Jurkat, Clone E6-1 (cell line): Measurements from ENCODE around the gene SCN4B.

Source experiments
- DNase-seq: peaks from one replicate; pipeline ENCODE4 v3.0.0-alpha.2; 2011; ENCODE audit warnings: low read depth, low spot score
- H3K4me3 ChIP-seq: 2 replicates; pipeline ENCODE4 v1.5.1; 2011; ENCODE audit warnings: mild to moderate bottlenecking, low read length, control low read depth, moderate library complexity

SCN4B gene

GRCh38 chr11:118136341-118136740 lies 16.3 kb downstream of the SCN4B start:
- H3K4me3 ChIP-seq: no peak overlapping the region
- DNase-seq: no peak

DNA sequence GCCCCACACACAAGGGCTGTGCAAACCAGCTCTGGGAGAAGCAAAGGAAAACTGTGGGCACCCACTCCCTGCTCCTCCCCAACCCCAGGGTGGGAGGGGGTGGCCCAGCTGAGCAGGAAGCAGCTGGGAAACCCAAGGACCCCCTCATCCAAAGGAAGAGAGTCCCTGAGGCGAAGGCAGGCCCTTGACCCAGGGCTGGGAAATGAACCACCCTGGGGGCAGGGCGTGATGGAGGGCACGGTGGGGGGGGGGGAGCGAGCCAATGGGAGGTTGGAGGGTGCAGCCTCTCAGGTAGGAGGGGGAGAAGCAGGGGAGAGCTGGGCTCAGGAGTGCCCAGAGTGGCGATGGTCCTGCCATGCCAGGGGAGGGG lies 16.8 kb downstream of the SCN4B start:
- no peak overlapping the region for H3K4me3 ChIP-seq

GRCh38 chr11:118135051-118135795 lies 17.4 kb downstream of the SCN4B start:
- no peak for DNase-seq
- no peak overlapping the region for H3K4me3 ChIP-seq

More for the DNA sequence above, 16.8 kb downstream of the SCN4B start:
- no peak for DNase-seq

DNA sequence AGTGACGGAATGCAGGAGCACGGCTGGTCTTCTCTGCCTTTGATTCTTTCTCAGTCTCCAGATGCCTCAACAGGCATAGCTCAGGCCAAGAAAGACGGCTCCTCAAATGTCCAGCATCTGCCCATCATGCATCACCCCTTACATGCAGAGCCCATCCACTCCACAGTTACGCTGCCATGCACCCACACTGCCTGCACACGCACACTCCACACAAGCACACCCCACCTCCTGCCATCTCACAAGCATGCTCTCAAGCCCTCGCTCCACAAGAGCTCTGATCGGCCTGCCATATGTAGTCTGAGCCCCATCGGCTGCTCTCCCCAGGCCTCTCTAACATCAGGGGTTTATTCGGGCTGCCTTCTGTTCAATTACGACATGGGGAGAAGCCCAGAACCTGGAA lies 18.8 kb downstream of the SCN4B start:
- no peak overlapping the region for H3K4me3 ChIP-seq
- DNase-seq: no peak

- H3K4me3 ChIP-seq: no peak overlapping the region
- DNase-seq: no peak
These were observed 20.1 kb downstream of the SCN4B start for GRCh38 chr11:118132385-118133151.

- no peak for DNase-seq
- no peak overlapping the region for H3K4me3 ChIP-seq
These were observed 23.0 kb downstream of the SCN4B start for GRCh38 chr11:118129471-118130172.

DNA sequence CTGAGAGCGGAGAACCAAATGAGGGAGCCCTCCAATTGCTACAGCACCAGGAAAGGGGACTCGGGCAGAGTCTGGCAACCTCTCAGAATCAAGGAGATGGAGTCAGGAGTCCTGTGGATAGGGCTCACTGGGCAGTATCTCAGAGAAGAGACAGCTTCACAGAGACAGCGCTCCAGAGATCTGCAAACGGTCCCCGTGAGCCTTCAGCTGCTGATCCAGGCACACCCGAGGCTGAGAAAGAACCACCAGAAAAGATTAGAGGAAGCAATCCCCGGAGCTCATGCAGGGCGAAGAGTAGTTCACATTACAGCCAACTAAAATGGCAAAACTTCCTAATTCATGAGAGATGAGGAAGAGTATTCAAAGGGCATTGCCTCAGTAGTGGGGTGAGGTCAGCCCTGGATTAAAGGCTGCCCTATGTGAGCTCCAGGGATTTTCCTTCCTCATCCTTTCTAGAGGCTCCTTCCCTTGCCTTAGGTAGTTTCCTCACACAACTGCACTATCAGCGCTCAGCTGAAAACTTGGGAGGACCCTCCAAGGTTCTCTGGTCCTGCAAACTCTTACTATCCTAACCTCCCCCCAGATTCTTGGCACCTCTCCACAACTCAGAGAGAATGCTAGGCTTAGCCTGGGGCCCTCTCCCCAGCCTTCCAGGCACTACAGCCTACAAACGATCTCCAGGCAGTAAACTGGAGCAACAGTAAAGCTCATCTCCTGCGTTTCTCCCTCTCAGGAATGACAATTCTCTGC lies 23.7 kb downstream of the SCN4B start:
- no peak overlapping the region for H3K4me3 ChIP-seq
- no peak for DNase-seq

DNA sequence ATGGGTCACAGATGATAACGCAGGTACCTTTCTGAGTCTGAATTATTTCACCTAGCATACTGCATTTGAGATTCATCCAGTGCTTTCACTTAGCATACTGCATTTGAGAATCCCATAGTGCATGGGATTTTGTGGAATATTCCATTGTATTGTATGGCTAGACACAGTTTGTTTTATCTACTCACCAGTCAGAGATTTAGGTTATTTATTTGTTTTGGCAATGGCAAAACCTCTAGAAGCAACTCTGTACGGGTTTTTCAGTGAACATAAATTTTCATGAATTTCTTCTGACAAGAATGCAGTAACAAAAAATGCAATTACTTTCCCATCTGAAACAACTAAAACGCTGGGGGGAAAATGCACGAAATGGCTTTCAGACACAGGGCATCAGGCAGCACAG lies 24.3 kb downstream of the SCN4B start:
- no peak for DNase-seq
- H3K4me3 ChIP-seq: no peak overlapping the region

- no peak overlapping the region for H3K4me3 ChIP-seq
- DNase-seq: no peak
These were observed 26.4 kb downstream of the SCN4B start for GRCh38 chr11:118126082-118126838.

- H3K4me3 ChIP-seq: no peak overlapping the region
- no peak for DNase-seq
These were observed 27.6 kb downstream of the SCN4B start for GRCh38 chr11:118124929-118125535.

- no peak overlapping the region for H3K4me3 ChIP-seq
- no peak for DNase-seq
These were observed 31.8 kb downstream of the SCN4B start for GRCh38 chr11:118120793-118121192.

GRCh38 chr11:118117790-118118601 lies 34.6 kb downstream of the SCN4B start:
- no peak overlapping the region for H3K4me3 ChIP-seq
- DNase-seq: no peak

- H3K4me3 ChIP-seq: no peak overlapping the region
- no peak for DNase-seq
These were observed 37.6 kb downstream of the SCN4B start for GRCh38 chr11:118115048-118115447.

DNA sequence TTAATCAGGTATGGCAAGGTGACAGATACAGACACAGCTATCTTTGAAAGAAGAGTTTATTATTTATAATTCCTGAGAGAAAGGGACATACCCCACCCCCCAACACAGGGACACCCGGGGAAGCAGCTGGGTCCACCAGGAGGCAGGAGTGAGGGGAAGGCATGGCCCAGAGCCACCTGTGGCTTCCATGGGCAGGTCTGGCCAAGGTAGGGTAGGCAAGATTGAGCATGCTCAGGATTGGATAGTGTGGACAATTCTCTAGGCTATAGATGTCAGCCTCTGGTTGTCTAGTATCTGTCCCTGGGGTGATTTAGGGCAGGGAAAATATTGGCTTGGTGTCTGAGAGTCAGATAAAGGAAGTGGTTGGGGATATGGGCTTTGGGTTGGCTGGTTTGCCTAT lies 38.4 kb downstream of the SCN4B start:
- H3K4me3 ChIP-seq: no peak overlapping the region
- no peak for DNase-seq

DNA sequence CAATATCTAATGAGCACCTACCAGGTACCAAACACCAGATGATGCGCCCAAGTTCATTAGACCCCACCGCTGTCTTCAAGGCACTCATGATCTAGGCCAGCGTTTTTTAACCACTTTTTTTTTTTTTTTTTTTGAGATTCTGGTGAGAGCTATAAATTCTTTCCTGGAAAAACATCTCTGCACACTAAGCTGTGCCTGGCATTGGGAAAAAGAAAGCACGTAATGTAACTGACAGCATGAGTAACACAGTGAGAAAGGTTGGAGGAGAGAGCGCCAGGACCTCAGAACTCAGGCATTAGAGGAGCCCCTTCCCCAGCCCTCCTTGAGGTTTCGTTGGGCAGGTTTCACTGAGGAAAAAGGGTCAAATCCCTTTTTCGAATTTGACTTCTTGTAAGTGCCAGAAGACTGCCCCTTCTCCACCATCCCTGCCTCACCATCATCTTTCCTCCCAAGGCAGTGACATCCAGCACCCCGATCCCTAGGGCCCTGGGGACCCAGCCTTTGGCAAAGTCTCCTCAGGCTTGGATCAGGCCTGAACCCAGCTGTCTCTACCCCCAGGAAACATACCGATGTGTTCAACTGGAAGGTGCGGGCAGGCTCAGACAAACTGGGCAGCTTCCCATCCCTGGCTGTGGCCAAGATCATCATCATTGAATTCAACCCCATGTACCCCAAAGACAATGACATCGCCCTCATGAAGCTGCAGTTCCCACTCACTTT lies 39.8 kb downstream of the SCN4B start:
- no peak overlapping the region for H3K4me3 ChIP-seq
- DNase-seq: no peak

- no peak for DNase-seq
- H3K4me3 ChIP-seq: no peak overlapping the region
These were observed 40.9 kb downstream of the SCN4B start for GRCh38 chr11:118111744-118112035.

DNA sequence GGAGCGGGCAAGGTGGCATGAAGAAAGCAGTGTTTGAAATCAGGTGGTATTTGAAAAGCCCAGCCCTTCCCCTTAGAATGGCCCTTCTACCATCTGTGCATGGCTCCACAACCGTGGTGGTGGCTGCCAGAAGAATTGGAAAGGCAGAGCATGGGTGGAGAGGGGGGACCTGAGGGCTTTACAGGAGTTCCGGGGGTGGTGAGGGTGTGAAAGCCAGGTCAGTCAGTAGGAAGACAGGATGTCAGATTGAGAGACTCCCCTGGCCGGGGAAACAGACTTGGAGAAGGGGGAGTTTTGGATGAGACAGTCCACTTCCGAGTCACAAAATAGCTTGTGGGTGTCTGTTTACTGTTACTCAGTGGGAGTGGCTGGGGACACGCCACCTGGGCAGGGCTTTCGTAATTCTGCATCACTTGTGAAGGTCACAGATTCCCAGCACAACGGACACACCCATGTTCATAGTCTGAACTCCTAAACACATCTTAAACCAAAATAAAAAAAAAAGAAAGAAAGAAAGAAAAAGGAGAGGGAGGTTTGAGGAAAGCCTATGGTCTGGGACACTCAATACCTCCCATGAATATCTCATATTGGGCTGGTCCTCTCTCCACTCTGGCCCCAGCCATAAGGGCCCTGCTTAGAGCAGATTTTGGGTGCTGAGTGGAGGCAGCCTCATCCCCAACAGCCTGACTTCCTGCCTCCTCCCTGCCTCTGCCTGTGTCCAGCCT lies 41.4 kb downstream of the SCN4B start:
- no peak for DNase-seq
- H3K4me3 ChIP-seq: no peak overlapping the region
